Fibroblast of skin of right biceps (primary cell): ENCODE measurements around the gene RFX7.

Experiments used
- DNase-seq: peaks from one replicate; pipeline ENCODE4 v3.0.0-alpha.2; 2013

Gene RFX7

GRCh38 chr15:56124391-56124790, 119.3 kb downstream of the RFX7 start:
- DNase-seq = no peak

- no peak for DNase-seq
Observed at GRCh38 chr15:56105855-56106254, 137.8 kb downstream of the RFX7 start.

- DNase-seq = no peak
Observed at GRCh38 chr15:56102441-56102840, 141.2 kb downstream of the RFX7 start.

- no peak for DNase-seq
Observed at GRCh38 chr15:56099311-56099710, 144.4 kb downstream of the RFX7 start.

- no peak for DNase-seq
Observed at GRCh38 chr15:56098195-56098863, 145.3 kb downstream of the RFX7 start.

GRCh38 chr15:56095406-56095805, 148.3 kb downstream of the RFX7 start:
- DNase-seq = no peak

- DNase-seq = no peak
Observed at GRCh38 chr15:56094171-56094570, 149.5 kb downstream of the RFX7 start.

- no peak for DNase-seq
Observed at GRCh38 chr15:56088389-56088788, 155.3 kb downstream of the RFX7 start.

GRCh38 chr15:56086566-56086965, 157.1 kb downstream of the RFX7 start:
- no peak for DNase-seq

- DNase-seq = no peak
Observed at GRCh38 chr15:56082263-56082761, 161.4 kb downstream of the RFX7 start.

GRCh38 chr15:56077081-56077480, 166.6 kb downstream of the RFX7 start:
- DNase-seq = no peak

- no peak for DNase-seq
Observed at GRCh38 chr15:56076640-56077039, 167.0 kb downstream of the RFX7 start.

GRCh38 chr15:56074481-56075265, 169.0 kb downstream of the RFX7 start:
- no peak for DNase-seq

- no peak for DNase-seq
Observed at GRCh38 chr15:56064152-56064551, 179.5 kb downstream of the RFX7 start.

- no peak for DNase-seq
Observed at GRCh38 chr15:56059716-56060115, 184.0 kb downstream of the RFX7 start.

GRCh38 chr15:56058986-56059385, 184.7 kb downstream of the RFX7 start:
- DNase-seq = no peak

GRCh38 chr15:56056626-56057025, 187.1 kb downstream of the RFX7 start:
- no peak for DNase-seq

GRCh38 chr15:56053046-56053400, 190.7 kb downstream of the RFX7 start:
- DNase-seq = no peak

- peak; percentile 58 for DNase-seq
Observed at GRCh38 chr15:56052395-56053045, 191.2 kb downstream of the RFX7 start.

- DNase-seq = no peak
Observed at GRCh38 chr15:56051676-56052075, 192.0 kb downstream of the RFX7 start.

- no peak for DNase-seq
Observed at GRCh38 chr15:56049577-56049976, 194.1 kb downstream of the RFX7 start.

- DNase-seq = no peak
Observed at GRCh38 chr15:56047354-56047753, 196.3 kb downstream of the RFX7 start.

GRCh38 chr15:56045068-56045748, 198.5 kb downstream of the RFX7 start:
- no peak for DNase-seq
